Esophagus (tissue), 2 donors: ENCODE results near the gene ARHGAP33. TPM values are rescaled to one million over a fixed set of nuclear protein-coding genes. Genes with fewer than 3 reads are reported as not detected.
"Not testable (repeated sequence)": the region's sequence is repeated elsewhere in the genome, so short reads cannot be mapped to it uniquely, and the experiment has no call there.

Experiments used
- H3K27ac ChIP-seq, 2 donors: one replicate each; pipeline ENCODE4 v1.5.1; 2013; ENCODE audit warnings: low read depth in 2 of 2, mild to moderate bottlenecking in 2 of 2, inconsistent platforms in 1 of 2, low read length in 1 of 2, moderate library complexity in 1 of 2
- H3K27me3 ChIP-seq, 2 donors: one replicate each; pipeline ENCODE4 v1.6.1; 2013; ENCODE audit warnings: low read length in 2 of 2, control low read depth in 1 of 2, mild to moderate bottlenecking in 1 of 2; ENCODE audit not compliant: insufficient read depth in 2 of 2, control insufficient read depth in 1 of 2
- H3K36me3 ChIP-seq, 2 donors: one replicate each; pipeline ENCODE4 v1.6.1; 2013; ENCODE audit warnings: low read length in 1 of 2; ENCODE audit not compliant: control insufficient read depth in 2 of 2, insufficient read depth in 2 of 2
- H3K4me1 ChIP-seq, 2 donors: one replicate each; pipeline ENCODE4 v1.6.1; 2013; ENCODE audit warnings: low read length in 1 of 2; ENCODE audit not compliant: control insufficient read depth in 2 of 2, insufficient read depth in 2 of 2
- H3K4me3 ChIP-seq, 2 donors: one replicate each; pipeline ENCODE4 v1.5.1; 2013; ENCODE audit warnings: low read length in 2 of 2, mild to moderate bottlenecking in 2 of 2, low read depth in 1 of 2, moderate library complexity in 1 of 2
- H3K9me3 ChIP-seq, 2 donors: one replicate each; pipeline ENCODE4 v1.6.1; 2013; ENCODE audit warnings: mild to moderate bottlenecking in 2 of 2, low read depth in 1 of 2, low read length in 1 of 2, moderate library complexity in 1 of 2; ENCODE audit not compliant: control insufficient read depth in 2 of 2, insufficient read depth in 1 of 2
- WGBS, 2 donors: extraction: QIAGEN DNeasy Blood & Tissue Kit; methylation state at CpG; one replicate each; pipeline ENCODE4 v1.1.7; 2013; 5-methylcytosine and 5-hydroxymethylcytosine counted together
- polyA plus RNA-seq, 2 donors: library from polyadenylated mRNA; stranded (reverse); fragments of 200-250 nt; gene quantifications; one replicate each; pipeline ENCODE4 v1.2.3, GENCODE V29; 2013
- donor health status: healthy with polysubstance abuse.
- donor health status: Bipolar disorder and iron deficiency.

The ARHGAP33 gene
- polyA plus RNA-seq, 2 donors: 5.7 to 20.8 TPM

- H3K36me3 ChIP-seq: no peaks in the 10 kb centered on the region
- H3K4me3 ChIP-seq: no peak overlapping the region
- H3K27me3 ChIP-seq: peaks cover 0 to 8% of the 10 kb centered on the region in 2 donors
- H3K4me1 ChIP-seq: no peaks in the 10 kb centered on the region
- 84 to 87% methylated on average over 15 of the region's 15 CpGs for WGBS, 2 donors
- no peaks in the 10 kb centered on the region for H3K9me3 ChIP-seq
- H3K27ac ChIP-seq: no peak overlapping the region
Observed at GRCh38 chr19:35792312-35792711, 16.9 kb downstream of the ARHGAP33 start.

GRCh38 chr19:35792888-35793287, 17.5 kb downstream of the ARHGAP33 start:
- WGBS, 2 donors: 76 to 77% methylated on average over 8 of the region's 8 CpGs
- no peak overlapping the region for H3K4me3 ChIP-seq
- no peak overlapping the region for H3K27ac ChIP-seq
- peaks cover 0 to 8% of the 10 kb centered on the region in 2 donors for H3K27me3 ChIP-seq
- H3K4me1 ChIP-seq: peaks cover 0 to 2% of the 10 kb centered on the region in 2 donors
- H3K36me3 ChIP-seq: no peaks in the 10 kb centered on the region
- H3K9me3 ChIP-seq: peaks cover 0 to 1% of the 10 kb centered on the region in 2 donors

GRCh38 chr19:35793381-35794165, 18.2 kb downstream of the ARHGAP33 start:
- no peak overlapping the region for H3K27ac ChIP-seq
- WGBS, 2 donors: 63 to 72% methylated on average over 7 of the region's 7 CpGs
- H3K4me3 ChIP-seq: no peak overlapping the region
- peaks cover 0 to 3% of the 10 kb centered on the region in 2 donors for H3K9me3 ChIP-seq
- H3K4me1 ChIP-seq: peaks cover 0 to 2% of the 10 kb centered on the region in 2 donors
- peaks cover 0 to 8% of the 10 kb centered on the region in 2 donors for H3K27me3 ChIP-seq
- H3K36me3 ChIP-seq: no peaks in the 10 kb centered on the region

GRCh38 chr19:35795564-35795963, 20.2 kb downstream of the ARHGAP33 start:
- 67 to 69% methylated on average over 1 of the region's 1 CpG for WGBS, 2 donors

GRCh38 chr19:35796645-35797542, 21.5 kb downstream of the ARHGAP33 start:
- peaks cover 0 to 8% of the 10 kb centered on the region in 2 donors for H3K27me3 ChIP-seq
- H3K4me3 ChIP-seq: no peak overlapping the region
- peaks cover 0 to 3% of the 10 kb centered on the region in 2 donors for H3K9me3 ChIP-seq
- H3K27ac ChIP-seq: no peak overlapping the region
- H3K36me3 ChIP-seq: no peaks in the 10 kb centered on the region
- 16 to 18% methylated on average over 38 to 39 of the region's 39 CpGs for WGBS, 2 donors
- H3K4me1 ChIP-seq: peaks cover 0 to 2% of the 10 kb centered on the region in 2 donors

More at GRCh38 chr19:35795564-35795963, 20.2 kb downstream of the ARHGAP33 start:
- H3K36me3 ChIP-seq, H3K27ac ChIP-seq, H3K27me3 ChIP-seq, H3K9me3 ChIP-seq, H3K4me3 ChIP-seq, H3K4me1 ChIP-seq: not testable (repeated sequence)

GRCh38 chr19:35797663-35798062, 22.3 kb downstream of the ARHGAP33 start:
- peaks cover 0 to 2% of the 10 kb centered on the region in 2 donors for H3K4me1 ChIP-seq
- WGBS, 2 donors: 10 to 11% methylated on average over 10 to 15 of the region's 15 CpGs
- H3K27ac ChIP-seq: no peak overlapping the region
- H3K9me3 ChIP-seq: peaks cover 0 to 3% of the 10 kb centered on the region in 2 donors
- peaks cover 0 to 8% of the 10 kb centered on the region in 2 donors for H3K27me3 ChIP-seq
- H3K4me3 ChIP-seq: no peak overlapping the region
- H3K36me3 ChIP-seq: no peaks in the 10 kb centered on the region

GRCh38 chr19:35801828-35802227, 26.5 kb downstream of the ARHGAP33 start:
- Histone ChIP-seq H3K9me3 (peaks cover 0 to 3% of the 10 kb centered on the region in 2 donors), H3K27me3 (peaks cover 0 to 5% of the 10 kb centered on the region in 2 donors), H3K4me1 (peaks cover 0 to 2% of the 10 kb centered on the region in 2 donors), H3K4me3 (no peak overlapping the region), H3K36me3 (no peaks in the 10 kb centered on the region), H3K27ac (no peak overlapping the region)
- 56 to 57% methylated on average over 3 of the region's 3 CpGs for WGBS, 2 donors

GRCh38 chr19:35805526-35806102, 30.2 kb downstream of the ARHGAP33 start:
- no peak overlapping the region for H3K4me3 ChIP-seq
- 59 to 62% methylated on average over 5 of the region's 5 CpGs for WGBS, 2 donors

GRCh38 chr19:35806597-35806996, 31.2 kb downstream of the ARHGAP33 start:
- WGBS, 2 donors: 84 to 91% methylated on average over 18 of the region's 18 CpGs
- Histone ChIP-seq H3K27ac (no peak overlapping the region), H3K9me3 (no peaks in the 10 kb centered on the region)

More at GRCh38 chr19:35805526-35806102, 30.2 kb downstream of the ARHGAP33 start:
- Histone ChIP-seq H3K27me3 (no peaks in the 10 kb centered on the region), H3K36me3 (no peaks in the 10 kb centered on the region), H3K4me1 (no peaks in the 10 kb centered on the region), H3K9me3 (no peaks in the 10 kb centered on the region), H3K27ac (no peak overlapping the region)

More at GRCh38 chr19:35806597-35806996, 31.2 kb downstream of the ARHGAP33 start:
- no peaks in the 10 kb centered on the region for H3K27me3 ChIP-seq
- no peaks in the 10 kb centered on the region for H3K36me3 ChIP-seq
- H3K4me1 ChIP-seq: no peaks in the 10 kb centered on the region
- H3K4me3 ChIP-seq: no peak overlapping the region
